Heart left ventricle (tissue), 13 donors: Measurements from ENCODE around the gene DIP2C.

Experiments used
- POLR2A ChIP-seq, 2 donors: fragments of 450-650 bp; IDR thresholded peaks; one replicate each; pipeline ENCODE4 v1.6.1; 2017; ENCODE audit warnings: antibody characterized with exemption in 2 of 2, mild to moderate bottlenecking in 2 of 2, moderate library complexity in 2 of 2
- TF ChIP-seq, protein P1 (sequence below), 12 donors: fragments of 200-600 bp; sonication (generic) in 4 of 12; IDR thresholded peaks; one replicate each; pipeline versions ENCODE4 v1.5.0 to v1.8.0; 2018 to 2022; ENCODE audit warnings: antibody characterized with exemption in 12 of 12, mild to moderate bottlenecking in 5 of 12
- donor health status: ischemic (EF 13 %, LVEDD 7.1; RV severe dilation, severe dysfunction).
- donor health status: DM: no; HTN: yes; CAD: no.
- donor health status: DM: no; HTN: no; CAD: no.
- donor health status: ischemic (EF 25% LVEDD 6.9; RV normal size, moderate dysfunction).
- donor health status: ischemic (EF 25% LVEDD 5.7; RV mildly dilated, moderate dysfunction).
- donor health status: ischemic (EF 35%, LVEDD 5.7; RV mildly dilated, moderate dysfunction).
- donor health status: nonischemic (EF 11% LVEDD 7.7; RV severe dilation, severe dysfunction).
- donor health status: DM: yes; HTN: yes; CAD: no.
- donor health status: PGD.
- donor health status: ischemic (EF 29% LVEDD 5.4; RV normal size, mild dysfunction).
- donor health status: nonischemic (EF 23%, LVEDD 6.1; RV moderate dilation, normal function).

- TF ChIP-seq, protein P1, sequence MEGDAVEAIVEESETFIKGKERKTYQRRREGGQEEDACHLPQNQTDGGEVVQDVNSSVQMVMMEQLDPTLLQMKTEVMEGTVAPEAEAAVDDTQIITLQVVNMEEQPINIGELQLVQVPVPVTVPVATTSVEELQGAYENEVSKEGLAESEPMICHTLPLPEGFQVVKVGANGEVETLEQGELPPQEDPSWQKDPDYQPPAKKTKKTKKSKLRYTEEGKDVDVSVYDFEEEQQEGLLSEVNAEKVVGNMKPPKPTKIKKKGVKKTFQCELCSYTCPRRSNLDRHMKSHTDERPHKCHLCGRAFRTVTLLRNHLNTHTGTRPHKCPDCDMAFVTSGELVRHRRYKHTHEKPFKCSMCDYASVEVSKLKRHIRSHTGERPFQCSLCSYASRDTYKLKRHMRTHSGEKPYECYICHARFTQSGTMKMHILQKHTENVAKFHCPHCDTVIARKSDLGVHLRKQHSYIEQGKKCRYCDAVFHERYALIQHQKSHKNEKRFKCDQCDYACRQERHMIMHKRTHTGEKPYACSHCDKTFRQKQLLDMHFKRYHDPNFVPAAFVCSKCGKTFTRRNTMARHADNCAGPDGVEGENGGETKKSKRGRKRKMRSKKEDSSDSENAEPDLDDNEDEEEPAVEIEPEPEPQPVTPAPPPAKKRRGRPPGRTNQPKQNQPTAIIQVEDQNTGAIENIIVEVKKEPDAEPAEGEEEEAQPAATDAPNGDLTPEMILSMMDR (IDR thresholded peaks at IDR 0.05) = no peak
- TF ChIP-seq POLR2A (IDR thresholded peaks at IDR 0.05) = no peak
Measured at GRCh38 chr10:650441-650851, 39.0 kb downstream of the DIP2C start.
